Glomerular visceral epithelial cell (primary cell): Measurements from ENCODE around the gene PCGF5.
"Not testable (repeated sequence)": the region's sequence is repeated elsewhere in the genome, so short reads cannot be mapped to it uniquely, and the experiment has no call there.

Experiments used
- DNase-seq: peaks from one replicate; pipeline ENCODE4 v3.0.0-alpha.2; 2016; ENCODE audit errors: extremely low spot score

Gene PCGF5

DNA sequence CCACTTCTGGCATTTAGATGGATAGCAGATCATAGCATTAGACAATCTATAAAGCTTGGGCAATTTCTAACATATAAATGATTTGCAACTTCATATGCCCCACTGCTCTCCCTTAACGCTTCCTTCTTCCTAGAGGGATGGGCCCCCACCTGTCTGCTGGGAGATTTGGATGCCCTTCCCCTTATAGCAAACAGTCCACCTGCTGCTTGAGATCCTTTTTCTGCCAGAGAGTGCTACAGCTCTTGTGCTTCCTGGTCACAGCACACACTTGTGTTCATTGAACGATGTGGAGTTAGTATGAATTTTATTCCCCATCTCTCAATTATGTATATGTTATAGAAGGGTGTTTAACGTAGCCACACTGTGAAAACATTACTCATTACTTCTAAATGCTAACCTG lies 10.4 kb upstream of the PCGF5 start:
- no peak for DNase-seq

DNA sequence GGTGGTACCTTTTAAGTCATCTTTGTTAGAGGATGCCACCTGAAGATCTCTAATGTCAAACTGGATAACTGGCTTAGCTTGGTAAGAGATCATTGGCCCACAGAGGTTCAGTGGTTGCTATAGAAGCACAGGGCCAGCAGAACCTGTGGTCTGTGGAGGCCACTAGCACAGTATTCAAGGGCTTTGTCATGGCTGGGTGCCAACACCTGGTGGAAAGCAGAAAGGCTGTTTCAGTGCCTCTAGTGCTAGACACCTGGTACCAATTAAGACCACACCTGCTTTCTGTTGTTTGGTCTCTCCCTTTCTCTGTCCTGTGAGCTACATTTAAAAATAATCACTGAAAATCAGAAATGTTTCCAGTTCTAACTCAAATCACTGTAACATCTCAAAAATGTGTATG lies 10.0 kb upstream of the PCGF5 start:
- peak; percentile 25 for DNase-seq

- DNase-seq = no peak
These were observed 8.8 kb upstream of the PCGF5 start for GRCh38 chr10:91211675-91212074.

DNA sequence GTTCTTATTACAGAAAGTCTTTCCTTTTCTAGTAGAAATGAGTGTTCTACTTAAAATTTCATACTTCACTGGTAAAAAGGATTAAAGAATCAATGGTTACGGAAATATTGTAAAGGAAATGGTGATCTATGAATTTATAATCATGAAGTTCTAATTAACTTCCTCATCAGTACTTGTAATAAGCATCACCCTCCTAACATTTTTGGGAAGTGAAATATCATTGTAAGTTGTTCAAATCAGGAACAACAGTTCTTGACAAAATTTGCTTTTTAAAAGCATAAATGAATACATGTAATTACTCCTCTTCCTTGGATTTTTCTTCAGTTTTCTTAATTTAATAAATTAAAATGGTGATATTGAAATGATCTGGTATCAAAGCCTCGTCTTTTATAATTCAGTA lies 5.6 kb upstream of the PCGF5 start:
- DNase-seq = no peak

DNA sequence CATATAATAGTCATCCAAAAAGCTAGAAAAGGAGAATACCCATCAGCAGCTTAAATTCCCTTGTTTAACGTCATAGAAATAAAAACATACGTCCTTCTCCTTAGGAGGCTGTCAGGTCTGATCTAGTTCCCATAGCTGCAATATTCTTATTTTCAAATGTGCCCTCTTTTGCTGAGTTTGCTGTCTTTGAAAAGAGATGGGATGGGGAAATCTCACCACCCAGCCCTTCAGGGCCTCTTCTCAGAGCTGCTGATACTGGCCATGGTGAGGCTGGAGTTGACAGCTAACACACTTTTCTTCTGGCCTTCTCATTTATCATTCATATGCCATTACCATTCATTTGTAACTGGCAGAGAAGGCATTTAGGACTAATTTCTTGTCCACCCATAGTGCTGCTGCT lies 5.1 kb upstream of the PCGF5 start:
- DNase-seq = no peak

DNA sequence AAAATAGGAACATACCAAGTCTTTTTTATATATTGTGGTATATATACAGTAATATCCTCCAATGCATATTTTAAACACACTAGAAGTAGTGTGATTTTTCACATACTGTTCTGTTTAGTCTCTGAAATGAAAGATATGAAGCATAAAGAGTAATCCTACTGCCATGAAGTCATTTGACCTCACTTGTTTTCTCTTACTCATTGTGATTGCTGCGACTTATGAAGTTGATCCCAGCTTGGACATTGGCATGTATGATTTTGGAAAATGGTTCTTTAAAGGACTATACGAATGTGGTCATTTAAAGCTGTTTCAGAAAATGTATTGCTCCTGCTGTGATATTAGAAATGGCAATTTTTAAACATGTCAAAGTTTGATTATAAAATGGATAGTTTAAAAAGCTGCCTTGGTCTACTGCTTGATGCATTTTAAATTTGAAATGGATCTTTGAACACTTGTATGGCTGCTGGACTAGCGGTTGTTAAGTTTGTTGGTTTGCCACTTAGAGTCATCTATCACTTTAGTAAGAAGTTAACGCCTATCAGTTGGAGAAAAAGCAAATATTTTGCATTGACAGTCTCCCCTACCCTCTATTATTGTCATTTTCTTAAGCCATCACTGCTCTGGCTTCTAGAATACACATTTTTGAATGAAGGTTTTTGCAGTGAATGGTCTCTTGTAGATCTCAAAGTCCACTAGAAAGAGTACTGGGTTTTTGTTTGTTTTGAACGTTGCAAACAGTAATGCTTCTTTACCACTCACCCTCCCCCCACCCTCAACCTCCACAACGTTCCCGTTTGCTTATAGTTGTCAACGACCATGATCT lies 881 bp upstream of the PCGF5 start:
- no peak for DNase-seq

DNA sequence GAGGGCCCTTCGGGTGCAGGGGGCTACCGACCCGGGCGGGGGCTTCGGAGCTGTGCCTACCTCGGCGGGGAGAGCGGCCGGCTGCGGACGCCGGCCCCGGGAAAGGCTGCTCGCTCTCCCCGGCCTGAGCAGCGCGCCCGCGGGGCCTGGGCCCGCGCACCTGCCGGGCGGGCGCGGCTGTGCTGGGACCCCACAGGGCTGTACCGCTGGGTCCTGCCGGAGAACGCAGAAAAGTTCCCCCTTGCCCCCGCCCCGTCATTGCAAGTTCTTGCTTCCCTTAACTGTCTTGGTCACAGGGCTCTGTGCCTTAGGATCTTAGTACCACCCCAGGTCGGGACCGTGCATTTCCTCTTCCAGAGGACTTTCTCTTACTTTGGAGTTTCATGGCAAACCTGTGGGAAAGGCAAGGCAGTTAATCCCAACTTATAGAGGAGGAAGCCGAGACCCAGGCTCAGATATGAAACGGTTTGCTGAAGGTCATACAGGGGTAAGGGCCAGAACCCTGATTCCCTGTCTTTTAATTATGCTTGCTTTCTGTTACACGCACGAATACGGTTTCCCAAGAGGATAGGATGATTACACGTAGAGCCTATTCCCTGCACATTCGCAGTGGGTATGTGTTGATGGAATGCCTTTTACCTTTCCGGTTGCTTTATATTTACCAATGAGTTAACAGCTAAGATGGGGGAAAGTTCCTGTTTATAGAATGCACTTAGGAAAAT lies 652 bp downstream of the PCGF5 start:
- peak; percentile 28 for DNase-seq

DNA sequence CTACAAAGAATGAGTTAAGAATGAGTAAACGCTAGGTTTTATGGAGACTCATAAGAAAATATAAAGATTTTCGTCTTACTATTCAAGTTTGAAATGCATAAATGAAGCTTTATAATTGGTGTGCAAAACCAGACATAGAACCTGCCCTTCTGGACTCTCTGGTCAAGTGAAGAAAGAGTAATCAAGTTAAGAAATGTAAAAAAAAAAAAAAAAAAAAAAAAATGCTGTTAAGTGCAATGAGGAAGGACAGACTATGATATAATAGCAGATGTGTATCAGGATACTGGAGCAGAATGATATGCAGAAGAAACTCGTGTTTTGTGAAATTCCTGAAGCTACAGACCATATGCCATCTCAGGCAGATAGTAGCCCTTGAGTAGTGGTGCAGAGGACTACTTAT lies 5.6 kb downstream of the PCGF5 start:
- no peak for DNase-seq

DNA sequence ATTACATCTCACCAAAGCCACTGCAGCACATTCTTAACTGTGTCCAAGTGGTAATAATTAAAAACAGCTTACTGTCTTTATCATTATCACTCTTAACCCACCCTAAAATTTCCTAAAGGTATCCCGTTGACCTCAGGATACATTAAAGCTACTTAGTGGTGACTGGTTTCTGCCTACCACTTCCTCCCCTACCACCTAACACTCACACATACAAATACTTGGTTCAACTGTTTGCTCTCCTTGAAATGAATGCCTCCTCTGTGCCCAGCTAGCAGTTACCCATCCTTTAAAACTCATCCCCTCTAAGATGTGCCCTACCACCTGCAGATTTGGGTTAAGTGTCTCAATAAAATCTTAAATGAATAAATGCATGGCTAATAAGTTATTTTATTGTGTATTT lies 7.1 kb downstream of the PCGF5 start:
- no peak for DNase-seq

- no peak for DNase-seq
These were observed 9.2 kb downstream of the PCGF5 start for GRCh38 chr10:91229683-91230082.

GRCh38 chr10:91238191-91238590 lies 17.7 kb downstream of the PCGF5 start:
- DNase-seq = no peak

DNA sequence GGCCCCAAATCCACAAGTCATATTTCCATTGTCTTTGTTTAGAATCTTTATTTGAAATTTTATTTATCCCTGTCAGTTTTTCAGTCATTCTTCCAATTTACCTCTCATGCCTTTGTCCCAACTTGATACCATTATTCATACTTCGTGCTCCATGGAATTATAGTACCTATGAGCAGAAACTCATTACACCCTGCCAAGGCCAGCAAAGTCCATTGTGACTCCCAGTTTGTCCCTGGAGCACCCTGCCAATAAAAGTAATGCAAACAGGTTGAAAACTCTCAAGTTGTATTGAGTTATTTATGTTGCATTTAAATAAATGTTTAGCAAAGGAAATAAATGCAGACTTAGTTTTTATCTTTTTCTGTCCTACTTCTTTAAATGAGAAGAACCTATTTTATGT lies 19.3 kb downstream of the PCGF5 start:
- DNase-seq = no peak

GRCh38 chr10:91242940-91243339 lies 22.5 kb downstream of the PCGF5 start:
- no peak for DNase-seq

DNA sequence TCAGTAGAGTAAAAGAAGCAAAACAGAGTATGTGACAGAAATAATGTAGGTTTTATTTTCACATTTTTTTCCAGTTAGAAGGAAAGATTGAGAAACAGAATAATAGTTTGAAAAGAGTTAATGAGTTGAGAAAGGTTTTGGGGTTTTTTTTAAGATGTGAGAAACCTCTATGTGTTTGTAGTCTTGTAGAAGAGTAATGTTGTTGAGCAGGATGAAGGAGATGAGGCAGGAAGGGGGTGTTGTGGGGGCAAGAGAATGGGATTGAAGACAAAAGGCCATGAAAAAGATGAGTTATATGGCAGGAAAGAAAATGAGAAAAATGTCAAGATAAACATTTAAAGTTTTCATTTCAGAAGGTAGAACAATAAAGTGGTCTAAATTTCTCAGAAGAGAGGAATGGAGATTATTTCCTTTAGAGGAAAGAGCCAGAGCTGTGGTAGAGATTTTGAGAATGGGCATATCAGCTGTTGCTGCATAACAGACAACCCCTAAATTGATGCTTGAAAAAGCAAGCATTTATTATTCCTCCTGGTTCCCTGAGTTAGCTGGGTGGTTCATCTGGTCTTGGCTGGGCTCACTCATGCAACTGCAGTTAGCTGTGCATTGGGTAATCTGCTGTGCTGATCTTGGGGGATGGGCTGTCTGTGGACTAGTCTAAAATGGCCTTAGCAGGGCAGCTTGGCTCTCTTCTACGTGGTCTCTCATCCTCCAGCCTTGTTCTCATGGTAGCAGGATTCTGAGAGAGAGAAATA lies 27.1 kb downstream of the PCGF5 start:
- DNase-seq = no peak

- no peak for DNase-seq
These were observed 29.2 kb downstream of the PCGF5 start for GRCh38 chr10:91249700-91250099.

DNA sequence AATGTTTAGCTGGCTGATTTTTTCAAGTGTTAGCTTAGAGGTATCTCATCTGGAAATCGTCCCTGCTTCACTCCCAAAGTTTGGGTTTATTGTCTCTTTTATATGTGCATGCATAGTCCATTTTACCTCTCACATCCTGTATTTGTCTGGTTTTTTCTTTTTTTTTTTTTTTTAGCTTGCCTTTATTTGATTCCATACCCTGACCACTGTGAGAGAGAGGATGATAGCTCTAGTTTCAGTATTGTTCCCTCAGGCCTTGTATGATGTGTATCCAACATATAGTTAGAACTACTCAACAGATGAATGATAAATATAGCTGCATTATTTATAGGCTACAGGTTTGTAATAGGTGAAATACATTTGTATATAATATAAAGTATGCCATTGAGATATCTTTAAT lies 29.9 kb downstream of the PCGF5 start:
- no peak for DNase-seq

DNA sequence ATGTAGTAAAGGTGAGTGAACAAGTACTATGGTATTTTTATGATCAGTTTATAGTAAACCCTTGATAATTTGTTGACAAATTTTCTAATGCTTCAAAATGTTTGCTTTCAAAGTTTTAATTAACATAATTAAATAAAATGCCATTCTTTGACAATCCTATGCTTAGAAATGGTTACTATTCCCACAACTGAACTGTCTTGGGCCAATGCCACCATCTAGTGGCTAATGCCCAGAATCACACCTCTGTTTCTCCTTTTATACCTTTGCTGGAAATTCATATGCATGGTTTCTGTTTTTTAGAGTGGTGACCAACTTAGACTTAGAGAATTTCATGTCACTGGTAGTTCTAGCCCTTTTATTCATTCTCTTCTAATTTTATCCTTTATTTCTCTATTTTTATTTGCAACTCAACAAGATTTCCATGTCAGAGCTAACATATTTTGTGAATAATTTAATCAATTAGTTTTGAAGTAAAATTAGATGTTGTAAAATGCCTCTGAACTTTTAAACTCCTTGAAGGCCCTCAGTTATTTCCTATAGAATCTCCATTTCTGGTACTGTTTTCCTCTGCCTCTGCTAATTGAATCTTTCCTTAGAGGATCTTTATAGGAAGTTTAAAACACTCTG lies 31.1 kb downstream of the PCGF5 start:
- peak; percentile 63 for DNase-seq

- DNase-seq = no peak
These were observed 32.8 kb downstream of the PCGF5 start for GRCh38 chr10:91253300-91253699.

GRCh38 chr10:91257310-91257709 lies 36.8 kb downstream of the PCGF5 start:
- DNase-seq = no peak

DNA sequence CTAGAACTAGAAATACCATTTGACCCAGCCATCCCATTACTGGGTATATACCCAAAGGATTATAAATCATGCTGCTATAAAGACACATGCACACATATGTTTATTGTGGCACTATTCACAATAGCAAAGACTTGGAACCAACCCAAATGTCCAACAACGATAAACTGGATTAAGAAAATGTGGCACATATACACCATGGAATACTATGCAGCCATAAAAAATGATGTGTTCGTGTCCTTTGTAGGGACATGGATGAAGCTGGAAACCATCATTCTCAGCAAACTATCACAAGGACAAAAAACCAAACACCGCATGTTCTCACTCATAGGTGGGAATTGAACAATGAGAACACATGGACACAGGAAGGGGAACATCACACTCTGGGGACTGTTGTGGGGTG lies 40.0 kb downstream of the PCGF5 start:
- not testable (repeated sequence) for DNase-seq

DNA sequence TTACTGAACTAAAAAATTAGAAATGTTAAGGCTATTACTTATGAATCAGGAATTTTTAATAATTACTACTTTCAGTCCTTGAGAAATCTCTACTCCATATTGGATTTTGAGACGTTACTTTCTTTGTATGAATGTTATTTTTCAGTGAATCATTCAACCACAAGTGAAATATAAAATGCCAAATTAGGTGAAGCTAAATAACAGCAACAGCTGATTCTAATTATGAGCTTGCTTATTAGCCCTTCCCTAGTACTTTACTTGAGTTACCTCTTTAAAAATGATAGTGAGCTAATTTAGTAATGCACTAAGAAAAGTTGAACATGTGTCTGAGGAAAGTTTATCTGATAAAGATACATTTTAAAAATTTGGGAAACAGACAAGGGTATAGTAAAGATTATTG lies 51.4 kb downstream of the PCGF5 start:
- no peak for DNase-seq

DNA sequence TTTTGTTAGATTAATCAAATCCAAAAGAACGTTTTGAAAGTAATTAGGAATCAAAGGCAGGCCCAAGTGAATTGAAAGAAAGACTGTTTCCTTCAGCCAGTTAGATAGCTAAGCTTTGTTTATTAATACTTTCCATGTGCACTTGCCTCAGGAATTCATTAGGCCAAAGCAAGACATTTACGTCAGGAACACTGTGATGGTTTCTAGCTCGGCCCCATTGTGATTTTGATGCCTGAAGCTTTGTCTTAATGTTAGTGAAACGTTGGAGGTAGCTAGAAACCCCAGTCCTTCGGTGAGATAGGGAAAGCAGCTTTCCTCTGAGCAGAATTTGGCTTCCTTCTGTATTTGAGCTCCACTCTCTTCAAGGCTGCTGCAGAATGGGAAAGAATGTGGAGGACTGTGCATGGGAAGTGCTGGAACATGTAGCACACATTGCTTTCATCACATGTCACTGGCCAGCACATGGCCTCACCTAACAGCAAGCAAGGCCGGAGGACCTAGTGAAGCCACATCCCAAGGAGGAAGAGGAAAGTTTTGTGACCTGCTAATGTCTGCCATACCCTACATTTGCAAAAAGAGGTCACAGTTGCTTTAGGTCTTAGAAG lies 64.1 kb downstream of the PCGF5 start:
- DNase-seq = no peak
